ENCODE data around the gene RAB3D. TPM values are rescaled to one million over a fixed set of nuclear protein-coding genes. Genes with fewer than 3 reads are reported as not detected.

Gene RAB3D
- total and polyA plus RNA-seq, 12 donors, result 2.6 to 23.9 (median 10.7) TPM

DNA sequence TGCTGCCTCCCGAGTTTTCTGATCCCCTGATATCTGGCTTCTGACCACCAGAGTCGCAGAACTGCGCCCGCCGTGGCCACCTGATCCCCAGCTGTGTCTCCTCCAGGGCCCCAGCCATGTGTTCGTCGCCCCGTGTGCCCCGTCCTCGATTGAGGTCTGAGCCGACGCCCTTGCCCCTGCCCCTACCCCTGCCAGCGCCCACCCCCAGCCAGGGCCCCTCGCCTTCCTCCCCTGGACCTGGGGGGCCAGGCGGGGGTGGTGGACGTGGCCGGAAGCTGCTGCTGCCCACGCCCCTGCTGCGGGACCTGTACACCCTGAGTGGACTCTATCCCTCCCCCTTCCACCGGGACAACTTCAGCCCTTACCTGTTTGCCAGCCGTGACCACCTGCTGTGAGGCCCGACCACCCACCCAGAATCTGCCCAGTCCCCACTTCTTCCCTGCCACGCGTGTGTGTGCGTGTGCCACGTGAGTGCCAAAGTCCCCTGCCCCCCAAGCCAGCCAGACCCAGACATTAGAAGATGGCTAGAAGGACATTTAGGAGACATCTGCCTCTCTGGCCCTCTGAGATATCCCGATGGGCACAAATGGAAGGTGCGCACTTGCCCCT lies 24.9 kb upstream of the RAB3D start:
- Histone ChIP-seq H3K27me3 (no peaks in the 10 kb centered on the region), H3K4me1 (replicated peaks in 1 of 2) (no peaks in the 10 kb centered on the region), H3K27ac (no peak overlapping the region), H3K36me3 (replicated peaks in 1 of 2) (peaks cover 0 to 52% of the 10 kb centered on the region in 2 donors), H3K9me3 (replicated peaks in 1 of 3) (no peaks in the 10 kb centered on the region), H3K4me3 (no peak overlapping the region)
- no peak for TF ChIP-seq POLR2A (IDR thresholded peaks at IDR 0.05)
- TF ChIP-seq, protein P1, sequence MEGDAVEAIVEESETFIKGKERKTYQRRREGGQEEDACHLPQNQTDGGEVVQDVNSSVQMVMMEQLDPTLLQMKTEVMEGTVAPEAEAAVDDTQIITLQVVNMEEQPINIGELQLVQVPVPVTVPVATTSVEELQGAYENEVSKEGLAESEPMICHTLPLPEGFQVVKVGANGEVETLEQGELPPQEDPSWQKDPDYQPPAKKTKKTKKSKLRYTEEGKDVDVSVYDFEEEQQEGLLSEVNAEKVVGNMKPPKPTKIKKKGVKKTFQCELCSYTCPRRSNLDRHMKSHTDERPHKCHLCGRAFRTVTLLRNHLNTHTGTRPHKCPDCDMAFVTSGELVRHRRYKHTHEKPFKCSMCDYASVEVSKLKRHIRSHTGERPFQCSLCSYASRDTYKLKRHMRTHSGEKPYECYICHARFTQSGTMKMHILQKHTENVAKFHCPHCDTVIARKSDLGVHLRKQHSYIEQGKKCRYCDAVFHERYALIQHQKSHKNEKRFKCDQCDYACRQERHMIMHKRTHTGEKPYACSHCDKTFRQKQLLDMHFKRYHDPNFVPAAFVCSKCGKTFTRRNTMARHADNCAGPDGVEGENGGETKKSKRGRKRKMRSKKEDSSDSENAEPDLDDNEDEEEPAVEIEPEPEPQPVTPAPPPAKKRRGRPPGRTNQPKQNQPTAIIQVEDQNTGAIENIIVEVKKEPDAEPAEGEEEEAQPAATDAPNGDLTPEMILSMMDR (IDR thresholded peaks at IDR 0.05), result no peak
- intact Hi-C loops (cut with DNase I), result no loop called here
- WGBS, 4 donors, result 89 to 95% (median 92%) methylated on average over 23 to 28 of the region's 28 CpGs
- no peak for DNase-seq

DNA sequence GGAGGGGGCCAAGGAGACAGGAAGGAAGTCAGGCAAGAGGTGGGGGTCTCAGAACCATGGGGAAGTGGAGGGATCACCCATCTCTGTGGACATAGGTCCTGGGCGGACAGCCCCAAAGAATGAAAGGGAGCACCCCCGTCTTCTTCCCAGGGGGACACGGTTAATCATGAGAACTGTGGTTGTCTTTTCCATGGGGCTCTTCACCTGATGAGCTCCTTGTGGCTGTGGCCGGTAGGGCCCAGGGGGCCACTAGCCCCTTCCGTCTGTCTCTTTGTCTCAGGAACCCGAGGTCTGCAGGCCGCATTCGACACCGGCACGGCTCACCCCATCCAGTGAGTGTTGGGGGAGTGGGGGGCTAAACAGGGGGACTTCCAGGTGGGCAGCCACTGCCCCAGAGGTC lies 24.4 kb upstream of the RAB3D start:
- no peaks in the 10 kb centered on the region for H3K4me1 ChIP-seq (replicated peaks in 1 of 2)
- intact Hi-C loops (cut with DNase I), result no loop called here
- TF ChIP-seq, protein P1 (IDR thresholded peaks at IDR 0.05), result no peak
- no peak for TF ChIP-seq POLR2A (IDR thresholded peaks at IDR 0.05)
- no peaks in the 10 kb centered on the region for H3K27me3 ChIP-seq
- no peak overlapping the region for H3K4me3 ChIP-seq
- H3K27ac ChIP-seq, result no peak overlapping the region
- H3K36me3 ChIP-seq (replicated peaks in 1 of 2), result peaks cover 0 to 55% of the 10 kb centered on the region in 2 donors
- DNase-seq, result no peak
- no peaks in the 10 kb centered on the region for H3K9me3 ChIP-seq (replicated peaks in 1 of 3)
- WGBS, 4 donors, result 92 to 93% (median 93%) methylated on average over 5 to 10 of the region's 10 CpGs

DNA sequence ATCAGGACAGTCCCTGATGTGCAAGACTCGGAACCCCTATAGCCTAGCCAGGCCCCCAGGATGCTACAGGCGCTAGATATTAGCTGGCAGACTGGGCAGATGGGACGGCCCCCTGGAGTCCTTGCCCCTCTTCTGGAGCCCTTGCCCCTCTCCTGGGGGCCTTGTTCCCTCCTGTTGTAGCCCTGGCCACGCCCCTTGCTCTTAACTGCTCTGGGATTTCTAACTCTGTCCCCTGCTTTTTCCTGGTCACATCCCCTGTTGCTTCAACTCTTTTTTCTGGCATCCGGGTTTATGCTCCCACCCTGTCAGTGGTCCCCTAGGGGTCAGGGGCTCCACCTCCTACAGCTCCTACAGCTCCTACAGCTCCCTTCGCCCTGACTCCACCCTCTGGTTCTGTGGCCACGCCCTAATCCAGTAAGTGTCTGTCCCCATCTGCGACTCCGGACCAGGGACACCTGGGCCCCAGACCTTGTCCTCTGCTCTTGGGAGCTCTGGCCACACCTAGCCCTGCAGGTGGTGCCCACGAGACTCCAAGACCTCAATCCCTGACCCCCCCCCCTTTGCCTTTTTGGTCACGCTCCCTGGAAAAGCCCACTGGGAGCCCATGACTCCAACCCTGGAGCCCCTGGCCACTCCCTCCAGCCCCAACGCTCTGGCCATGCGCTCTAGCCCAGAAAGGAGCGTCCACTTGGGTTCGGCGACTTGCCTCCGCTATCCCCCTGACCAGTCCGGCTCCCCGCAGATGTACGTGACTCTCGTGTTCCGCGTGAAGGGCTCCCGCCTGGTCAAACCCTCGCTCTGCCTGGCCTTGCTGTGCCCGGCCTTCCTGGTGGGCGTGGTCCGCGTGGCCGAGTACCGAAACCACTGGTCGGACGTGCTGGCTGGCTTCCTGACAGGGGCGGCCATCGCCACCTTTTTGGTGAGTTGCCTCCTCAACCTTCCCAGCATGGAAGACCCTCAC lies 22.6 kb upstream of the RAB3D start:
- TF ChIP-seq, protein P1 (IDR thresholded peaks at IDR 0.05), result no peak
- no peak for TF ChIP-seq POLR2A (IDR thresholded peaks at IDR 0.05)
- intact Hi-C loops (cut with DNase I), result no loop called here
- no peak overlapping the region for H3K27ac ChIP-seq

DNA sequence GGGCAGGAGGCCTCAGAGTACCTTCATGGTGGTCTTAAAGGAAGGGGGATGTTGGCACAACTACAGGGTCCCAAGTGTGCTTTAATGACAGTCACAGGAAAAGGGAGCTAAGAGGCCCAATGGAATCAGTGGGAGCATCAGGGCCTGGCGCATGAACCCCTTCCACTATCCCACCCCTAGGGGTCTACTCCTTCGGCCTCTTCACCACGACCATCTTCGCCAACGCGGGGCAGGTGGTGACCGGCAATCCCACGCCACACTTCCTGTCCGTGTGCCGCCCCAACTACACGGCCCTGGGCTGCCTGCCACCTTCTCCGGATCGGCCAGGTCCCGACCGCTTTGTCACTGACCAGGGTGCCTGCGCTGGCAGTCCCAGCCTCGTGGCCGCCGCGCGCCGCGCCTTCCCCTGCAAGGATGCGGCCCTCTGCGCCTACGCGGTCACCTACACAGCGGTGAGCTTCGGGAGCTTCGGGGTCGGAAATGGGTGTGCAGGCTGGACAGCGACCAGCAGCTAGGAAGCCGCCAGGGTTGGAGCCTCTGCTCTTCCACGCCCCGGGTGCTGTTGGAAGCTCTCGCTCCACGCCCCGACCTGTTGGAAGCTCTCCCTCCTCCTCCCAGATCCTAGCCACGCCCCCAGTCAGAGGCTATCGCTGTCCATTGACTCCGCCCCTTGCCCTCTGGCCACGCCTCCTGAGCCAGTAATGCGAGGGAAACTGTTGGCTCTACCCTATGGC lies 21.7 kb upstream of the RAB3D start:
- H3K27ac ChIP-seq, result no peak overlapping the region
- 28 to 82% (median 66%) methylated on average over 10 to 43 of the region's 43 CpGs for WGBS, 4 donors
- peaks cover 0 to 47% of the 10 kb centered on the region in 2 donors for H3K36me3 ChIP-seq (replicated peaks in 1 of 2)
- H3K9me3 ChIP-seq (replicated peaks in 1 of 3), result no peaks in the 10 kb centered on the region
- DNase-seq, result peak in 6 of 7 donors; percentile 43 to 83 (median 72)
- no peak overlapping the region for H3K4me3 ChIP-seq
- intact Hi-C loops (cut with DNase I), result no loop called here
- no peaks in the 10 kb centered on the region for H3K27me3 ChIP-seq
- H3K4me1 ChIP-seq (replicated peaks in 1 of 2), result peaks cover 2 to 5% of the 10 kb centered on the region in 2 donors
- no peak for TF ChIP-seq POLR2A (IDR thresholded peaks at IDR 0.05)
- TF ChIP-seq, protein P1 (IDR thresholded peaks at IDR 0.05), result no peak

More for the DNA sequence above, 22.6 kb upstream of the RAB3D start:
- Histone ChIP-seq H3K4me1 (replicated peaks in 1 of 2) (no peaks in the 10 kb centered on the region), H3K4me3 (no peak overlapping the region), H3K36me3 (replicated peaks in 1 of 2) (peaks cover 0 to 50% of the 10 kb centered on the region in 2 donors), H3K9me3 (replicated peaks in 1 of 3) (no peaks in the 10 kb centered on the region), H3K27me3 (no peaks in the 10 kb centered on the region)
- WGBS, 4 donors, result 85 to 92% (median 90%) methylated on average over 22 to 35 of the region's 35 CpGs
- no peak for DNase-seq

All from adrenal gland (tissue), 12 donors.